Stimulated activated CD8-positive, alpha-beta memory T cell treated with anti-CD3 and anti-CD28 coated beads, Interleukin-4, amount 100 ng/mL, for 1 hour (primary cell): ENCODE data around the gene HOXA11.

Source experiments
- DNase-seq, 2 donors: peaks; one replicate each; pipeline ENCODE4 v3.0.0-alpha.2; 2020; ENCODE audit warnings: low read depth in 2 of 2, low spot score in 1 of 2

The HOXA11 gene

GRCh38 chr7:27207348-27207985, 22.4 kb upstream of the HOXA11 start:
- no peak for DNase-seq

- no peak for DNase-seq
Observed at GRCh38 chr7:27205325-27206280, 20.6 kb upstream of the HOXA11 start.

- DNase-seq: no peak
Observed at GRCh38 chr7:27204851-27205322, 19.9 kb upstream of the HOXA11 start.

- no peak for DNase-seq
Observed at GRCh38 chr7:27203964-27204594, 19.0 kb upstream of the HOXA11 start.

GRCh38 chr7:27203365-27203953, 18.4 kb upstream of the HOXA11 start:
- no peak for DNase-seq

- DNase-seq: no peak
Observed at GRCh38 chr7:27202862-27203134, 17.8 kb upstream of the HOXA11 start.

- DNase-seq: no peak
Observed at GRCh38 chr7:27202018-27202861, 17.2 kb upstream of the HOXA11 start.

GRCh38 chr7:27201580-27202017, 16.6 kb upstream of the HOXA11 start:
- DNase-seq: no peak

GRCh38 chr7:27200761-27201579, 15.9 kb upstream of the HOXA11 start:
- no peak for DNase-seq

GRCh38 chr7:27199849-27200760, 15.1 kb upstream of the HOXA11 start, which contains the start of gene HOXA13:
HOXA13 (minus strand) TSS chr7:27200091; CDS start chr7:27200077, 14 bp downstream.
- no peak for DNase-seq

GRCh38 chr7:27198871-27199801, 14.1 kb upstream of the HOXA11 start:
- no peak for DNase-seq

GRCh38 chr7:27198138-27198841, 13.3 kb upstream of the HOXA11 start:
- DNase-seq: no peak

GRCh38 chr7:27197137-27198042, 12.4 kb upstream of the HOXA11 start:
- no peak for DNase-seq

- DNase-seq: peak; percentile 58 to 75
Observed at GRCh38 chr7:27196287-27196767, 11.3 kb upstream of the HOXA11 start.

GRCh38 chr7:27194686-27195379, 9.8 kb upstream of the HOXA11 start:
- no peak for DNase-seq
